Measurements from ENCODE around the gene FAM200C.
A peak's percentile ranks its signal among the peaks of the same experiment; 100 is the strongest.

Gene FAM200C

GRCh38 chr5:160399402-160400353, at the start of gene FAM200C:
FAM200C (minus strand) TSS chr5:160400054; CDS start chr5:160395490, 4,564 bp downstream.
- Histone ChIP-seq H3K4me2 (ENCODE audit: low read length) (peak within 1 kb of the TSS; percentile 76), H2AFZ (peak within 1 kb of the TSS; percentile 96), H3K27ac (peak within 1 kb of the TSS; percentile 86), H3K9me3 (ENCODE audit: control insufficient read depth, low read length) (no peaks in the 10 kb centered on the region), H3K4me1 (peaks cover 8% of the 10 kb centered on the region), H3K27me3 (ENCODE audit: control insufficient read depth, insufficient read depth, low read length) (no peaks in the 10 kb centered on the region), H3K79me2 (no peaks in the 10 kb centered on the region), H3K9ac (peak within 1 kb of the TSS; percentile 84), H3K4me3 (ENCODE audit: low read depth, low read length) (peak within 1 kb of the TSS; percentile 81), H3K36me3 (ENCODE audit: control insufficient read depth, insufficient read depth, low read length) (no peaks in the 10 kb centered on the region)
- TF ChIP-seq CTCF (IDR thresholded peaks at IDR 0.05): no peak

GRCh38 chr5:160449458-160449857, 49.6 kb upstream of the FAM200C start:
- H3K27ac ChIP-seq: no peak overlapping the region
- no peak overlapping the region for H2AFZ ChIP-seq
- no peaks in the 10 kb centered on the region for H3K79me2 ChIP-seq
- H3K4me2 ChIP-seq (ENCODE audit: low read length): no peak overlapping the region
- no peaks in the 10 kb centered on the region for H3K9me3 ChIP-seq (ENCODE audit: control insufficient read depth, low read length)
- H3K4me1 ChIP-seq: peaks cover 5% of the 10 kb centered on the region
- no peaks in the 10 kb centered on the region for H3K36me3 ChIP-seq (ENCODE audit: control insufficient read depth, insufficient read depth, low read length)
- no peak overlapping the region for H3K9ac ChIP-seq
- H3K4me3 ChIP-seq (ENCODE audit: low read depth, low read length): no peak overlapping the region
- no peaks in the 10 kb centered on the region for H3K27me3 ChIP-seq (ENCODE audit: control insufficient read depth, insufficient read depth, low read length)
- no peak for TF ChIP-seq CTCF (IDR thresholded peaks at IDR 0.05)

GRCh38 chr5:160448886-160449285, 49.0 kb upstream of the FAM200C start:
- no peak for TF ChIP-seq CTCF (IDR thresholded peaks at IDR 0.05)
- H3K9ac ChIP-seq: no peak overlapping the region
- peaks cover 5% of the 10 kb centered on the region for H3K4me1 ChIP-seq

GRCh38 chr5:160445751-160446150, 45.9 kb upstream of the FAM200C start:
- Histone ChIP-seq H2AFZ (no peak overlapping the region), H3K36me3 (ENCODE audit: control insufficient read depth, insufficient read depth, low read length) (no peaks in the 10 kb centered on the region), H3K4me2 (ENCODE audit: low read length) (no peak overlapping the region), H3K9ac (no peak overlapping the region), H3K27me3 (ENCODE audit: control insufficient read depth, insufficient read depth, low read length) (no peaks in the 10 kb centered on the region), H3K9me3 (ENCODE audit: control insufficient read depth, low read length) (no peaks in the 10 kb centered on the region), H3K27ac (no peak overlapping the region), H3K4me1 (no peaks in the 10 kb centered on the region), H3K79me2 (no peaks in the 10 kb centered on the region), H3K4me3 (ENCODE audit: low read depth, low read length) (no peak overlapping the region)
- no peak for TF ChIP-seq CTCF (IDR thresholded peaks at IDR 0.05)

More at GRCh38 chr5:160448886-160449285, 49.0 kb upstream of the FAM200C start:
- Histone ChIP-seq H3K4me2 (ENCODE audit: low read length) (no peak overlapping the region), H3K27ac (no peak overlapping the region), H2AFZ (no peak overlapping the region), H3K79me2 (no peaks in the 10 kb centered on the region), H3K36me3 (ENCODE audit: control insufficient read depth, insufficient read depth, low read length) (no peaks in the 10 kb centered on the region), H3K4me3 (ENCODE audit: low read depth, low read length) (no peak overlapping the region), H3K9me3 (ENCODE audit: control insufficient read depth, low read length) (no peaks in the 10 kb centered on the region), H3K27me3 (ENCODE audit: control insufficient read depth, insufficient read depth, low read length) (no peaks in the 10 kb centered on the region)

Data from parathyroid adenoma (tissue), 2 donors.